PC-9 (cell line): ENCODE results near the gene PIGM. TPM values are rescaled to one million over a fixed set of nuclear protein-coding genes. Genes with fewer than 3 reads are reported as not detected.

Experiments
- BruUV-seq: library from RNA; stranded (reverse); fragments of 400-500 nt; replicated peaks from 2 replicates; lab custom pipeline; 2021; lab: Mats Ljungman, UMichigan
- CTCF ChIA-PET: fragments of 300-600 bp; sonication (Branson Sonifier 250); formaldehyde crosslinking; loops from one replicate; lab custom pipeline; 2022; ENCODE audit warnings: antibody characterized with exemption; lab: Charles Lee
- POLR2A ChIA-PET: fragments of 300-600 bp; sonication (Branson Sonifier 250); formaldehyde crosslinking; loops from one replicate; lab custom pipeline; 2022; ENCODE audit warnings: antibody characterized with exemption; ENCODE audit not compliant: unreplicated experiment; lab: Charles Lee
- DNase-seq, 2 experiments: peaks; one replicate each; pipeline versions ENCODE4 v3.0.0 to v3.0.0-alpha.2; 2015 to 2022; ENCODE audit warnings: mixed read lengths in 1 of 2
- H2AFZ ChIP-seq: fragments of 200-600 bp; sonication (generic); 2 replicates; pipeline ENCODE4 v1.8.1; 2017; ENCODE audit warnings: antibody characterized with exemption
- H3F3A ChIP-seq: fragments of 200-600 bp; sonication (generic); 2 replicates; pipeline ENCODE4 v1.8.1; 2017; ENCODE audit warnings: antibody characterized with exemption, mild to moderate bottlenecking, low read depth; ENCODE audit not compliant: insufficient read depth
- H3K27ac ChIP-seq: fragments of 200-600 bp; sonication (generic); 2 replicates; pipeline ENCODE4 v1.6.1; 2016; ENCODE audit warnings: mixed run types
- H3K27me3 ChIP-seq: fragments of 200-600 bp; sonication (generic); 2 replicates; pipeline ENCODE4 v1.6.1; 2016; ENCODE audit warnings: low read depth, mixed run types; ENCODE audit not compliant: insufficient read depth
- H3K36me3 ChIP-seq: fragments of 200-600 bp; sonication (generic); 2 replicates; pipeline ENCODE4 v1.6.1; 2016; ENCODE audit warnings: low read depth, mixed run types
- H3K4me1 ChIP-seq: fragments of 200-600 bp; sonication (generic); replicated peaks from 2 replicates; pipeline ENCODE4 v1.6.1; 2016; ENCODE audit warnings: mixed run types; ENCODE audit not compliant: insufficient read depth
- H3K4me2 ChIP-seq: fragments of 200-600 bp; sonication (generic); 2 replicates; pipeline ENCODE4 v1.6.1; 2017; ENCODE audit warnings: mixed run types
- H3K4me3 ChIP-seq: fragments of 200-600 bp; sonication (generic); 2 replicates; pipeline ENCODE4 v1.6.1; 2016; ENCODE audit warnings: mixed run types
- H3K79me2 ChIP-seq: fragments of 200-600 bp; sonication (generic); 2 replicates; pipeline ENCODE4 v1.6.1; 2017; ENCODE audit warnings: low read depth, mixed run types
- H3K9me2 ChIP-seq: fragments of 200-600 bp; sonication (generic); 2 replicates; pipeline ENCODE4 v1.8.1; 2017; ENCODE audit warnings: mild to moderate bottlenecking; ENCODE audit not compliant: insufficient read depth
- H3K9me3 ChIP-seq: fragments of 200-600 bp; sonication (generic); 2 replicates; pipeline ENCODE4 v1.8.1; 2016; ENCODE audit warnings: low read depth; ENCODE audit not compliant: insufficient read depth
- H4K20me1 ChIP-seq: fragments of 200-600 bp; sonication (generic); 2 replicates; pipeline ENCODE4 v1.8.1; 2017; ENCODE audit not compliant: insufficient read depth
- EZH2 ChIP-seq: fragments of 200-600 bp; sonication (generic); IDR thresholded peaks from 2 replicates; pipeline ENCODE4 v1.8.0; 2017; ENCODE audit warnings: antibody characterized with exemption, low read depth
- intact Hi-C: fragments of 100-400 bp; cut with micrococcal nuclease; formaldehyde crosslinking; loops from one replicate; pipeline ENCODE4 v1.10.0; 2022; ENCODE audit not compliant: unreplicated experiment
- total RNA-seq: library from RNA; stranded (reverse); gene quantifications from 2 replicates; pipeline ENCODE4 v1.2.3, GENCODE V29; 2021
- TF ChIP-seq, protein P1 (sequence below): fragments of 200-600 bp; sonication (generic); conservative IDR thresholded peaks from 2 replicates; pipeline ENCODE4 v1.6.1; 2017; ENCODE audit warnings: mixed run types, antibody characterized with exemption, mild to moderate bottlenecking, moderate library complexity

The PIGM gene
- total RNA-seq, 1 experiment from 2014 or later: 4.0 TPM

- no peaks in the 10 kb centered on the region for H3K36me3 ChIP-seq
- DNase-seq: no peak
- no peaks in the 10 kb centered on the region for H3K9me3 ChIP-seq
- no TSS peak for BruUV-seq
- no peaks in the 10 kb centered on the region for H4K20me1 ChIP-seq
- no peaks in the 10 kb centered on the region for H3K79me2 ChIP-seq
- no peaks in the 10 kb centered on the region; the same call in 1 of the 2 replicates for H3F3A ChIP-seq
- POLR2A ChIA-PET: no interaction called here
- no peak overlapping the region for H3K4me3 ChIP-seq
- H2AFZ ChIP-seq: no peak overlapping the region
- no peak overlapping the region for H3K4me2 ChIP-seq
- intact Hi-C loops: loop anchor here (5.0 kb wide), 1 partner anchor 843 kb away; no protein-coding TSS in a partner anchor
- TF ChIP-seq, protein P1, sequence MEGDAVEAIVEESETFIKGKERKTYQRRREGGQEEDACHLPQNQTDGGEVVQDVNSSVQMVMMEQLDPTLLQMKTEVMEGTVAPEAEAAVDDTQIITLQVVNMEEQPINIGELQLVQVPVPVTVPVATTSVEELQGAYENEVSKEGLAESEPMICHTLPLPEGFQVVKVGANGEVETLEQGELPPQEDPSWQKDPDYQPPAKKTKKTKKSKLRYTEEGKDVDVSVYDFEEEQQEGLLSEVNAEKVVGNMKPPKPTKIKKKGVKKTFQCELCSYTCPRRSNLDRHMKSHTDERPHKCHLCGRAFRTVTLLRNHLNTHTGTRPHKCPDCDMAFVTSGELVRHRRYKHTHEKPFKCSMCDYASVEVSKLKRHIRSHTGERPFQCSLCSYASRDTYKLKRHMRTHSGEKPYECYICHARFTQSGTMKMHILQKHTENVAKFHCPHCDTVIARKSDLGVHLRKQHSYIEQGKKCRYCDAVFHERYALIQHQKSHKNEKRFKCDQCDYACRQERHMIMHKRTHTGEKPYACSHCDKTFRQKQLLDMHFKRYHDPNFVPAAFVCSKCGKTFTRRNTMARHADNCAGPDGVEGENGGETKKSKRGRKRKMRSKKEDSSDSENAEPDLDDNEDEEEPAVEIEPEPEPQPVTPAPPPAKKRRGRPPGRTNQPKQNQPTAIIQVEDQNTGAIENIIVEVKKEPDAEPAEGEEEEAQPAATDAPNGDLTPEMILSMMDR: no peak
- H3K27ac ChIP-seq: no peak overlapping the region
- CTCF ChIA-PET: interaction anchor here (0.8 kb wide), 1 partner anchor 224 kb away, joined by 3 read pairs; the partner anchor contains the start of gene DUSP23
- H3K9me2 ChIP-seq: no peaks in the 10 kb centered on the region
- peaks cover under 1% of the 10 kb centered on the region for H3K4me1 ChIP-seq
- H3K27me3 ChIP-seq: no peaks in the 10 kb centered on the region
Measured at GRCh38 chr1:160005070-160005469, 26.7 kb downstream of the PIGM start.

GRCh38 chr1:160004425-160004824 is 27.4 kb downstream of the PIGM start:
- Histone ChIP-seq H3K36me3 (no peaks in the 10 kb centered on the region), H3K9me3 (no peaks in the 10 kb centered on the region), H3K9me2 (no peaks in the 10 kb centered on the region), H3K4me3 (no peak overlapping the region), H3K27me3 (no peaks in the 10 kb centered on the region), H3K4me2 (no peak overlapping the region), H3K27ac (no peak overlapping the region), H3K79me2 (no peaks in the 10 kb centered on the region), H2AFZ (no peak overlapping the region), H4K20me1 (no peaks in the 10 kb centered on the region), H3F3A (peaks cover 2% of the 10 kb centered on the region), H3K4me1 (peaks cover 7% of the 10 kb centered on the region)
- intact Hi-C loops: no loop called here
- no TSS peak for BruUV-seq
- no peak for DNase-seq
- CTCF ChIA-PET: no interaction called here
- POLR2A ChIA-PET: no interaction called here
- TF ChIP-seq, protein P1: no peak
- TF ChIP-seq EZH2: no peak

GRCh38 chr1:160004001-160004400 is 27.8 kb downstream of the PIGM start:
- intact Hi-C loops: no loop called here
- CTCF ChIA-PET: no interaction called here

More at GRCh38 chr1:160004001-160004400, 27.8 kb downstream of the PIGM start:
- Histone ChIP-seq H3K9me2 (no peaks in the 10 kb centered on the region), H3K36me3 (no peaks in the 10 kb centered on the region), H3K9me3 (no peaks in the 10 kb centered on the region), H3K4me2 (no peak overlapping the region), H3F3A (peaks cover 6% of the 10 kb centered on the region), H3K27ac (no peak overlapping the region), H3K79me2 (no peaks in the 10 kb centered on the region), H4K20me1 (no peaks in the 10 kb centered on the region), H2AFZ (no peak overlapping the region), H3K27me3 (no peaks in the 10 kb centered on the region), H3K4me1 (peaks cover 12% of the 10 kb centered on the region), H3K4me3 (no peak overlapping the region)
- no peak for TF ChIP-seq EZH2
- TF ChIP-seq, protein P1: no peak
- POLR2A ChIA-PET: no interaction called here
- no peak for DNase-seq
- no TSS peak for BruUV-seq
